Transverse colon (tissue), 4 donors: Measurements from ENCODE around the gene PTCD1.

Source experiments
- CTCF ChIP-seq, 5 experiments: fragments of 200-600 bp in 3 of 5; fragments of 450-650 bp in 2 of 5; sonication (generic) in 3 of 5; IDR thresholded peaks; 1 replicate in 2 of 5; 2 replicates in 3 of 5; pipeline ENCODE4 v1.5.1; 2016 to 2017; ENCODE audit warnings: antibody characterized with exemption in 5 of 5, inconsistent platforms in 3 of 5, mild to moderate bottlenecking in 2 of 5, moderate library complexity in 1 of 5
- POLR2A ChIP-seq: fragments of 450-650 bp; IDR thresholded peaks from one replicate; pipeline ENCODE4 v1.6.1; 2016; ENCODE audit warnings: antibody characterized with exemption, mild to moderate bottlenecking, moderate library complexity
- POLR2AphosphoS5 ChIP-seq, 3 donors: sonication (generic); formaldehyde crosslinking; IDR thresholded peaks; one replicate each; pipeline ENCODE4 v1.6.1; 2016; ENCODE audit warnings: antibody characterized with exemption in 3 of 3

- no peak for TF ChIP-seq CTCF (IDR thresholded peaks at IDR 0.05)
- TF ChIP-seq POLR2AphosphoS5 (IDR thresholded peaks at IDR 0.05): peak; percentile 56 to 73 (median 67)
- TF ChIP-seq POLR2A: peak; percentile 78
Observed at GRCh38 chr7:99472561-99473314, 34.1 kb upstream of the PTCD1 start, which contains the start of gene ZNF789.
